ENCODE measurements around the gene ADAMTS20.

DNA sequence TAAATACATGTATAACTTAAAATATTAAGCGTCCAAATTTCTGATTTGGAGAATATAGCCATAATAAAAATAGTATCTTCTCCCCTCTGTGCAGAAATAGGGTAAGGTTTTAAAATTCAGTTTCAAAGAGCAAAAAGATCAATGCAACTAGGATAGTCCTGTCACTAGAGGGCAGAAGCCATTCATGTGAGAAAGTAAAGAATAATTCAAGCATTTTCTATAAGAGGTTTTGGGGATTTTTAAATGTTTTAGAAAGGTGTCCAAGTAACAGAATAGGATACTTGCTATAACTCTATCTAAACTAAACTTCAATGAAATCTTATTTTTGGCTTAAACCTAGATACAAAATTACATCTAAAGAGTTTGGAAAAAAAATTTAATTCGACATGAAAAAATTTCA lies 50.3 kb downstream of the ADAMTS20 start:
- TF ChIP-seq, protein P1, sequence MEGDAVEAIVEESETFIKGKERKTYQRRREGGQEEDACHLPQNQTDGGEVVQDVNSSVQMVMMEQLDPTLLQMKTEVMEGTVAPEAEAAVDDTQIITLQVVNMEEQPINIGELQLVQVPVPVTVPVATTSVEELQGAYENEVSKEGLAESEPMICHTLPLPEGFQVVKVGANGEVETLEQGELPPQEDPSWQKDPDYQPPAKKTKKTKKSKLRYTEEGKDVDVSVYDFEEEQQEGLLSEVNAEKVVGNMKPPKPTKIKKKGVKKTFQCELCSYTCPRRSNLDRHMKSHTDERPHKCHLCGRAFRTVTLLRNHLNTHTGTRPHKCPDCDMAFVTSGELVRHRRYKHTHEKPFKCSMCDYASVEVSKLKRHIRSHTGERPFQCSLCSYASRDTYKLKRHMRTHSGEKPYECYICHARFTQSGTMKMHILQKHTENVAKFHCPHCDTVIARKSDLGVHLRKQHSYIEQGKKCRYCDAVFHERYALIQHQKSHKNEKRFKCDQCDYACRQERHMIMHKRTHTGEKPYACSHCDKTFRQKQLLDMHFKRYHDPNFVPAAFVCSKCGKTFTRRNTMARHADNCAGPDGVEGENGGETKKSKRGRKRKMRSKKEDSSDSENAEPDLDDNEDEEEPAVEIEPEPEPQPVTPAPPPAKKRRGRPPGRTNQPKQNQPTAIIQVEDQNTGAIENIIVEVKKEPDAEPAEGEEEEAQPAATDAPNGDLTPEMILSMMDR (IDR thresholded peaks at IDR 0.05) = peak; percentile 66; the same call in 1 of the 2 replicates
- no peak for TF ChIP-seq POLR2AphosphoS5 (IDR thresholded peaks at IDR 0.05; ENCODE audit: low read depth, low read length)
- TF ChIP-seq, protein P2, sequence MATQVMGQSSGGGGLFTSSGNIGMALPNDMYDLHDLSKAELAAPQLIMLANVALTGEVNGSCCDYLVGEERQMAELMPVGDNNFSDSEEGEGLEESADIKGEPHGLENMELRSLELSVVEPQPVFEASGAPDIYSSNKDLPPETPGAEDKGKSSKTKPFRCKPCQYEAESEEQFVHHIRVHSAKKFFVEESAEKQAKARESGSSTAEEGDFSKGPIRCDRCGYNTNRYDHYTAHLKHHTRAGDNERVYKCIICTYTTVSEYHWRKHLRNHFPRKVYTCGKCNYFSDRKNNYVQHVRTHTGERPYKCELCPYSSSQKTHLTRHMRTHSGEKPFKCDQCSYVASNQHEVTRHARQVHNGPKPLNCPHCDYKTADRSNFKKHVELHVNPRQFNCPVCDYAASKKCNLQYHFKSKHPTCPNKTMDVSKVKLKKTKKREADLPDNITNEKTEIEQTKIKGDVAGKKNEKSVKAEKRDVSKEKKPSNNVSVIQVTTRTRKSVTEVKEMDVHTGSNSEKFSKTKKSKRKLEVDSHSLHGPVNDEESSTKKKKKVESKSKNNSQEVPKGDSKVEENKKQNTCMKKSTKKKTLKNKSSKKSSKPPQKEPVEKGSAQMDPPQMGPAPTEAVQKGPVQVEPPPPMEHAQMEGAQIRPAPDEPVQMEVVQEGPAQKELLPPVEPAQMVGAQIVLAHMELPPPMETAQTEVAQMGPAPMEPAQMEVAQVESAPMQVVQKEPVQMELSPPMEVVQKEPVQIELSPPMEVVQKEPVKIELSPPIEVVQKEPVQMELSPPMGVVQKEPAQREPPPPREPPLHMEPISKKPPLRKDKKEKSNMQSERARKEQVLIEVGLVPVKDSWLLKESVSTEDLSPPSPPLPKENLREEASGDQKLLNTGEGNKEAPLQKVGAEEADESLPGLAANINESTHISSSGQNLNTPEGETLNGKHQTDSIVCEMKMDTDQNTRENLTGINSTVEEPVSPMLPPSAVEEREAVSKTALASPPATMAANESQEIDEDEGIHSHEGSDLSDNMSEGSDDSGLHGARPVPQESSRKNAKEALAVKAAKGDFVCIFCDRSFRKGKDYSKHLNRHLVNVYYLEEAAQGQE (IDR thresholded peaks at IDR 0.05; ENCODE audit: insufficient read depth in 1 of 2, low read depth in 2 of 2, low read length in 1 of 2) = no peak
- no peak for TF ChIP-seq TCF7L2 (IDR thresholded peaks at IDR 0.05; ENCODE audit: low read depth, low read length)
- TF ChIP-seq SIN3A (IDR thresholded peaks at IDR 0.05; ENCODE audit: borderline replicate concordance, insufficient read depth, low read depth, low read length) = no peak
